GM12878 (cell line): ENCODE data around the gene MYO16. TPM values are rescaled to one million over a fixed set of nuclear protein-coding genes. Genes with fewer than 3 reads are reported as not detected.

Experiments used
- ATAC-seq: fragments of 200-7000 bp; cut with Tn5 transposase; 3 replicates; pipeline ENCODE4 v1.9.1; 2020; ENCODE audit warnings: mild to moderate bottlenecking, moderate library complexity
- BruUV-seq: library from RNA; stranded (reverse); fragments of 400-500 nt; replicated peaks from 2 replicates; lab custom pipeline; 2021; lab: Mats Ljungman, UMichigan
- CTCF ChIA-PET: fragments of 300-600 bp; sonication (Branson Sonifier 250); formaldehyde crosslinking; extraction: SDS; loops from one replicate; lab custom pipeline; 2021; ENCODE audit warnings: inconsistent platforms; lab: Yijun Ruan, JAX
- POLR2A ChIA-PET: fragments of 350-600 bp; formaldehyde crosslinking; extraction: SDS; loops from one replicate; lab custom pipeline; 2021; ENCODE audit warnings: inconsistent platforms; lab: Charles Lee
- RAD21 ChIA-PET: fragments of 300-600 bp; sonication (Branson Sonifier 250); formaldehyde crosslinking; loops from one replicate; lab custom pipeline; 2023; ENCODE audit warnings: antibody characterized with exemption; ENCODE audit not compliant: unreplicated experiment; lab: Charles Lee
- SMC1A ChIA-PET: fragments of 300-600 bp; sonication (Branson Sonifier 250); formaldehyde crosslinking; loops from one replicate; lab custom pipeline; 2023; ENCODE audit not compliant: unreplicated experiment, uncharacterized antibody; lab: Charles Lee
- DNase-seq: peaks from one replicate; pipeline ENCODE4 v3.0.0-alpha.2; 2011; ENCODE audit warnings: low read depth, low spot score
- FAIRE-seq: peaks from 3 replicates; lab custom pipeline; 2011; peaks lifted over from hg19 to GRCh38; lab: Jason Lieb, UNC
- H2AFZ ChIP-seq: 2 replicates; pipeline ENCODE4 v1.6.0; 2011; ENCODE audit warnings: low read depth, low read length, control low read depth; ENCODE audit not compliant: control insufficient read depth
- H3K27ac ChIP-seq: 2 replicates; pipeline ENCODE4 v1.5.1; 2011; ENCODE audit warnings: control low read depth; ENCODE audit not compliant: control insufficient read depth, insufficient read depth
- H3K27me3 ChIP-seq, 2 experiments: replicated peaks in 1 of 2; 2 replicates each; pipeline versions ENCODE4 v1.6.0 to v1.6.1; 2011; ENCODE audit warnings: low read length in 1 of 2; ENCODE audit not compliant: control insufficient read depth in 2 of 2, insufficient read depth in 2 of 2
- H3K36me3 ChIP-seq, 2 experiments: 2 replicates each; pipeline ENCODE4 v1.5.1; 2011; ENCODE audit warnings: low read length in 1 of 2; ENCODE audit not compliant: control insufficient read depth in 2 of 2, insufficient read depth in 2 of 2
- H3K4me1 ChIP-seq: 2 replicates; pipeline ENCODE4 v1.6.1; 2011; ENCODE audit warnings: mild to moderate bottlenecking, low read length, moderate library complexity, mixed read lengths; ENCODE audit not compliant: control insufficient read depth, insufficient read depth
- H3K4me2 ChIP-seq: 2 replicates; pipeline ENCODE4 v1.6.0; 2011; ENCODE audit warnings: control low read depth; ENCODE audit not compliant: control insufficient read depth, insufficient read depth
- H3K4me3 ChIP-seq: fragments of 200-600 bp; sonication (generic); 2 replicates; pipeline ENCODE4 v1.5.1; 2016
- H3K79me2 ChIP-seq: 2 replicates; pipeline ENCODE4 v1.6.0; 2011; ENCODE audit warnings: low read length; ENCODE audit not compliant: control insufficient read depth, insufficient read depth
- H3K9ac ChIP-seq: 2 replicates; pipeline ENCODE4 v1.8.0; 2011; ENCODE audit warnings: low read length, control low read depth, mixed read lengths; ENCODE audit not compliant: control insufficient read depth, insufficient read depth
- H3K9me3 ChIP-seq: replicated peaks from 3 replicates; pipeline ENCODE4 v1.5.1; 2011; ENCODE audit warnings: mild to moderate bottlenecking, low read length; ENCODE audit not compliant: control insufficient read depth, insufficient read depth
- H4K20me1 ChIP-seq: 2 replicates; pipeline ENCODE4 v1.6.0; 2011; ENCODE audit not compliant: control insufficient read depth, insufficient read depth
- CBX3 ChIP-seq: fragments of 200-600 bp; sonication (generic); IDR thresholded peaks from 2 replicates; pipeline ENCODE4 v1.6.1; 2016; ENCODE audit warnings: low read depth, borderline replicate concordance
- CHD4 ChIP-seq: fragments of 200-600 bp; sonication (generic); IDR thresholded peaks from 2 replicates; pipeline ENCODE4 v1.6.1; 2016; ENCODE audit warnings: mild to moderate bottlenecking
- GATAD2B ChIP-seq: fragments of 450-650 bp; conservative IDR thresholded peaks from 2 replicates; pipeline ENCODE4 v1.6.1; 2017; ENCODE audit warnings: low read depth, mild to moderate bottlenecking, moderate library complexity
- KDM1A ChIP-seq: fragments of 200-600 bp; sonication (generic); IDR thresholded peaks from 2 replicates; pipeline ENCODE4 v1.6.1; 2016; ENCODE audit warnings: borderline replicate concordance
- RUNX3 ChIP-seq: IDR thresholded peaks from 2 replicates; pipeline ENCODE4 v1.6.1; 2012; ENCODE audit warnings: low read length, inconsistent platforms
- STAT3 ChIP-seq: IDR thresholded peaks from 2 replicates; pipeline ENCODE4 v1.6.1; 2011; ENCODE audit warnings: low read depth, low read length, improper control_type of control experiment
- ZBTB4 ChIP-seq: fragments of 450-650 bp; formaldehyde crosslinking; IDR thresholded peaks from 2 replicates; pipeline ENCODE4 v1.4.0; 2022; ENCODE audit warnings: mild to moderate bottlenecking, moderate library complexity
- WGBS: methylation state at CpG from one replicate; pipeline ENCODE4 v1.1.6; 2016; ENCODE audit warnings: low lambda C conversion rate; ENCODE audit not compliant: insufficient replicate concordance, insufficient coverage; ENCODE audit errors: missing lambda C conversion rate; 5-methylcytosine and 5-hydroxymethylcytosine counted together
- in situ Hi-C: fragments of 300-500 bp; cut with MboI; formaldehyde crosslinking; loops from 9 replicates; pipeline ENCODE4 v1.14.3; 2018; ENCODE audit warnings: mixed read lengths
- intact Hi-C: fragments of 100-400 bp; cut with micrococcal nuclease; formaldehyde crosslinking; loops from one replicate; pipeline ENCODE4 v1.14.2; 2022; ENCODE audit not compliant: unreplicated experiment
- polyA plus RNA-seq, 11 experiments: library from polyadenylated mRNA; depleted of rRNA in 4 of 11; unstranded in 6 of 11; stranded (reverse) in 5 of 11; fragments of >200 nt; fragmentation: Nextera tagmentation in 4 of 11; fragmentation: Illumina TruSeq in 1 of 11; extraction: Ambion mirVana in 4 of 11; extraction: Trizol in 1 of 11; gene quantifications; 1 replicate in 1 of 11; 2 replicates in 10 of 11; pipeline versions ENCODE4 v1.2.1 to v1.2.3, GENCODE V29; 2011 to 2016; ENCODE audit warnings: inconsistent platforms in 2 of 11, missing spikeins in 2 of 11, low read depth in 1 of 11
- total RNA-seq, 4 experiments: library from RNA; depleted of rRNA in 3 of 4; stranded (reverse); fragments of >200 nt in 3 of 4; fragmentation: Illumina TruSeq in 1 of 4; extraction: Trizol in 1 of 4; gene quantifications; 2 replicates each; pipeline versions ENCODE4 v1.2.1 to v1.2.3, GENCODE V29; 2013 to 2021

Gene MYO16
- total and polyA plus RNA-seq, 10 of the 15 experiments (the other 5 are each of a cell fraction or from before 2014, with no cell fraction given), result under 0.01 to 1.7 (median 0.05) TPM; not detected in 4

DNA sequence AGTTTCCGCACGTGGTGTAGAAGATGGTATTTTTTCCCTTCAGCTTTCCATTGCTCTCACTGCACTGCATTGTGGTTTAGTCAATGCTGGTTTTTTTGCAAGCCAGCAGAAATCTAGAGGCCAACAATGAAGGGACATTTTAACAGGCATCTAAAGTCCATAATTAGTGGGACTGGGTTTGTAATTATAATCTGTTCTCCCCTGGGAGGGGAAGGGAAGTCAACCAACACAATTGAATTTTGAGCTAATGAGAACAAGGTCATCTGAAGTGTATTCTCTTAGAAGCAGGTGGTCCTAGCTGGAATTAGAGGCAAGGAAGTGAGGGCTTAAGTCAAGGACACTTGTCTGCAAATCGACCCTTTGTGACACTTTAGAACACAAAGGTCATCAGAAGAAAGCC lies 156.4 kb downstream of the MYO16 start:
- TF ChIP-seq GATAD2B, result no peak
- TF ChIP-seq ZBTB4, result no peak
- TF ChIP-seq CHD4, result no peak
- TF ChIP-seq STAT3, result no peak
- no peak for TF ChIP-seq KDM1A
- TF ChIP-seq CBX3, result no peak
- TF ChIP-seq RUNX3, result no peak
- H3K4me2 ChIP-seq, result no peak overlapping the region
- BruUV-seq, result no TSS peak
- no peaks in the 10 kb centered on the region for H4K20me1 ChIP-seq
- 43% methylated on average over 3 of the region's 3 CpGs for WGBS
- POLR2A ChIA-PET, result no interaction called here
- in situ Hi-C loops, result no loop called here
- H3K36me3 ChIP-seq, result no peaks in the 10 kb centered on the region
- RAD21 ChIA-PET, result no interaction called here
- no peak overlapping the region for H3K9ac ChIP-seq
- no peak overlapping the region for H2AFZ ChIP-seq
- no peaks in the 10 kb centered on the region; the same call in 2 of the 3 replicates for H3K9me3 ChIP-seq
- H3K27ac ChIP-seq, result no peak overlapping the region
- H3K27me3 ChIP-seq, result no peaks in the 10 kb centered on the region
- CTCF ChIA-PET, result no interaction called here
- H3K79me2 ChIP-seq, result no peaks in the 10 kb centered on the region
- DNase-seq, result no peak
- FAIRE-seq, result no peak
- no peak for ATAC-seq
- SMC1A ChIA-PET, result no interaction called here
- H3K4me3 ChIP-seq, result no peak overlapping the region
- intact Hi-C loops, result no loop called here
- H3K4me1 ChIP-seq, result no peaks in the 10 kb centered on the region
